Right cardiac atrium (tissue), 5 donors: ENCODE data around the gene SMARCAD1. TPM values are rescaled to one million over a fixed set of nuclear protein-coding genes. Genes with fewer than 3 reads are reported as not detected.
"Not testable (repeated sequence)": the region's sequence is repeated elsewhere in the genome, so short reads cannot be mapped to it uniquely, and the experiment has no call there.

ENCODE experiments used
- ATAC-seq, 2 donors: fragments of 200-7000 bp; cut with Tn5 transposase; one replicate each; pipeline versions ENCODE4 v1.8.0 to v1.9.1; 2020; ENCODE audit warnings: moderate library complexity in 2 of 2, mild to moderate bottlenecking in 1 of 2
- DNase-seq, 3 donors: peaks; one replicate each; pipeline ENCODE4 v3.0.0-alpha.2; 2020
- H3K27ac ChIP-seq: one replicate; pipeline ENCODE4 v1.5.1; 2013; ENCODE audit warnings: mild to moderate bottlenecking, low read length, control low read depth, moderate library complexity
- H3K27me3 ChIP-seq: one replicate; pipeline ENCODE4 v1.6.1; 2013; ENCODE audit not compliant: control insufficient read depth, insufficient read depth
- H3K4me1 ChIP-seq: one replicate; pipeline ENCODE4 v1.6.1; 2013; ENCODE audit warnings: low read length; ENCODE audit not compliant: control insufficient read depth, insufficient read depth
- H3K4me3 ChIP-seq: one replicate; pipeline ENCODE4 v1.5.1; 2013; ENCODE audit warnings: low read length, control low read depth
- H3K9me3 ChIP-seq: one replicate; pipeline ENCODE4 v1.6.1; 2013; ENCODE audit warnings: low read length; ENCODE audit not compliant: control insufficient read depth
- WGBS: extraction: QIAGEN DNeasy Blood & Tissue Kit; methylation state at CpG from one replicate; pipeline ENCODE4 v1.1.7; 2013; 5-methylcytosine and 5-hydroxymethylcytosine counted together
- intact Hi-C, 4 donors: fragments of 100-400 bp; cut with DNase I; formaldehyde crosslinking; loops; one replicate each; pipeline versions ENCODE4 v1.11.0 to v1.14.0; 2022 to 2023
- polyA plus RNA-seq: library from polyadenylated mRNA; stranded (reverse); fragments of 200-250 nt; gene quantifications from one replicate; pipeline ENCODE4 v1.2.3, GENCODE V29; 2013
- total RNA-seq, 4 donors: library from RNA; stranded (reverse); fragmentation: NEBNext Ultra II Directional; extraction: Animal tissue kit (Norgen Biotek cat#: 25700); gene quantifications; one replicate each; pipeline ENCODE4 v1.2.1, GENCODE V29; 2021
- donor health status: healthy with polysubstance abuse.
- donor health status: DM: no; HTN: yes; CAD: no.
- donor health status: DM: no; HTN: no; CAD: no.
- donor health status: DM: no; HTN: yes; CAD: no; lungs with severe emphysema.
- donor health status: DM: yes; HTN: yes; CAD: no.

The SMARCAD1 gene
- total and polyA plus RNA-seq, 5 donors, result 5.6 to 14.4 (median 13.9) TPM

DNA sequence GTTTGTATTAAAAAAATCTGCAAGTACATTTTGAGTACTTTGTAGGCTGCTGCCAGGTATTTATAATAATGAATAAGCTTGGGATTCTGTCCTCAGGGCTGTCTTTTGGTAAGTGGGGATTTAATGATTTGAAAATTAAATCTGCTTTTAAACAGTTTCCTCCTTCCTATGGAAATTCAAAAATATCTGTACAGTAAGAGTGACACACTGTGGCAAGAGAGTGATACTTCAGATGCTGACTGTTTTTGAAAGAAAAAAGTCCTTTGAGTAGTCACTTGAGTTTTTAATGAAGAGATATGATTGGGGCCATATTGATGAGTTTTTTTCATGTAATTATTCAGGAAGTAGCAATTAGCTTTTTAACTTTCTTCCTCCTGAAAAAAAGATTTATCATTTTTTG is 49.2 kb downstream of the SMARCAD1 start:
- intact Hi-C loops, result no loop called here
- ATAC-seq (no peak), DNase-seq (no peak)
- Histone ChIP-seq H3K27ac (no peak overlapping the region), H3K4me1 (no peaks in the 10 kb centered on the region), H3K27me3 (no peaks in the 10 kb centered on the region), H3K4me3 (no peak overlapping the region), H3K9me3 (no peaks in the 10 kb centered on the region)

DNA sequence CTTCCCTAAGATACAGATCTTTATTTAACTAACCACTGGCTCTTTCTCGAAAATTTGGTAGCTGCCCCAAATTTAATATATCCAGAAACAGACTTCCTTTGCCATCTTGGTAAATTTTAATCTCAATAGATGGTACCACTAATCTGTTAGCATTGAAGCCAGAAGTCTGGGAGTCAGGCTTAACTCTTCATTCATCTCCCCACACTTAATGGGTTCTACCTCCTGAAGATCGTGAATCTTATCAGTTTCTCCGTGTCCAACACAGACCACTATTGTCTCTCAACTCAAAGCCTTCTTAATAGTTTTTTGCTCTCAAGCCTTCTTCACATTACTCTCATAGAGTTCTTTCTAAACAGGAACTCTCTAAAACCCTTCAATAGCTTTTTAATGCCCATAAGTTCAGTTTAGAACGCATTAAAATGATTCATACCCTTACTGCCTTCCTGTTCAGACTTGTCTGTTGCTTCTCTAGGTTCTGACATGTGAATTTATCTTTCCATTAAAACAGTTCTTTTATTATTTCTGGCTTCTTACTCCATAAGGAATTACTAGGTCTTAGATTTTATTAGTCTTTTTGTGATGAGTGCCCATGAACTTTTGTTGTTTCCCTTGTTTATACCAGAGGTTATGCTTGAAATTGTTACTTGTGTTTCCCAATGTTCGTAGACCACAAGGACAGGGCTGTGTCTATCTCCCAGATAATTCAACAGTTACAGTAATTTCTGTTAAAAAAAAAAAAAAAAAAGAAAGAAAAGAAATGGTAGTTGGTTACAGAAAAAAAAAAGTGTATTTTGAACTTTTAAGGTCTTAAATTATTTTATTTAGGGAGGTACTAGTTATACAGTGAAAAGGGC is 54.7 kb downstream of the SMARCAD1 start:
- H3K9me3 ChIP-seq, result no peaks in the 10 kb centered on the region
- H3K27me3 ChIP-seq, result no peaks in the 10 kb centered on the region
- WGBS, result 87% methylated on average over 5 of the region's 5 CpGs
- intact Hi-C loops, result no loop called here
- H3K4me3 ChIP-seq, result no peak overlapping the region
- ATAC-seq (no peak), DNase-seq (no peak)
- no peaks in the 10 kb centered on the region for H3K4me1 ChIP-seq
- H3K27ac ChIP-seq, result no peak overlapping the region

DNA sequence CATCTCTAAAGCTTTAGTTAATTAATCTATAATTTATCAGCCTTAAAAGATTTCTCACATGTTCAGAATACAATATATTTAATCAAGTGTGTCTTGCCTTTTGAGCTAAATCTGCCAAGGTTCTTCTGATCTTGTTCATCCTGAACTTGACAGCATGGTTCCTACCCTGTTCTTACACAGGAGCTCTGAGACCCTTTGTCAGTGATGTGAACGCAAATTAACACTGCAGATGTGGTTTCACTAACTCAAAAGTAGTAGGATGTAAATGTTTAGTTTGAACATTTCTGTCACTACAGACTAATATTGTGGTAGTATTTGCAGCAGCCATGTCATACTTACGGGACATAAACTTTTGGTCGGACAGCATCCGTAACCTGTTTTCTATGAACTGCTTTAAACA is 59.4 kb downstream of the SMARCAD1 start:
- Histone ChIP-seq H3K27me3 (no peaks in the 10 kb centered on the region), H3K27ac (no peak overlapping the region), H3K4me3 (no peak overlapping the region), H3K9me3 (no peaks in the 10 kb centered on the region), H3K4me1 (no peaks in the 10 kb centered on the region)
- DNase-seq, result no peak
- ATAC-seq, result no peak
- intact Hi-C loops, result no loop called here
- 97% methylated on average over 4 of the region's 4 CpGs for WGBS

GRCh38 chr4:94271248-94271647 is 63.6 kb downstream of the SMARCAD1 start:
- Histone ChIP-seq H3K27me3 (no peaks in the 10 kb centered on the region), H3K4me3 (no peak overlapping the region), H3K27ac (no peak overlapping the region), H3K4me1 (no peaks in the 10 kb centered on the region), H3K9me3 (no peaks in the 10 kb centered on the region)
- no peak for DNase-seq
- ATAC-seq, result no peak
- 45% methylated on average over 2 of the region's 2 CpGs for WGBS
- intact Hi-C loops, result no loop called here

DNA sequence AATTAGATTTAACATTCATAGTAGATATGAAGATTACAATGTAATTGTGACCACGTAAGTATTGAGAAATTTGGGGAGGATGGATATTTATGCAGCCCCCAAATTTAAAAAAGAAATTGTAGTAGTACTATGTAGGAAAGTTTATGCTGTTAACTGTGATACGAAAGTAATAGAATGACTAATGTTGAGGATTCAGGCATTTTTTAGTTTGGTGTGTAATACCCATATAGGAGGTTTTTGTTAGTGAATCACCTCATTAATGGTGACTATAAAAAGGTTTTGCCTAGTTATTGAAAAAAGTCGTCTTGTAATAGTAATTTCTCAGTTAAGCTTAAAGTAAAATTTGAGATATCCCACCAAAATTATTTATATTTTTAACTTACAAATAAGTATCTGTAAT is 67.2 kb downstream of the SMARCAD1 start:
- ATAC-seq (no peak), DNase-seq (no peak)
- Histone ChIP-seq H3K27ac (no peak overlapping the region), H3K4me3 (no peak overlapping the region), H3K9me3 (no peaks in the 10 kb centered on the region), H3K4me1 (no peaks in the 10 kb centered on the region), H3K27me3 (no peaks in the 10 kb centered on the region)
- intact Hi-C loops, result no loop called here
- WGBS, result 94% methylated on average over 3 of the region's 3 CpGs

GRCh38 chr4:94276204-94276603 is 68.5 kb downstream of the SMARCAD1 start:
- no peak for ATAC-seq
- no peak overlapping the region for H3K4me3 ChIP-seq
- H3K4me1 ChIP-seq, result no peaks in the 10 kb centered on the region
- no peak for DNase-seq
- H3K9me3 ChIP-seq, result no peaks in the 10 kb centered on the region
- H3K27ac ChIP-seq, result no peak overlapping the region
- intact Hi-C loops, result no loop called here
- 94% methylated on average over 7 of the region's 7 CpGs for WGBS
- H3K27me3 ChIP-seq, result no peaks in the 10 kb centered on the region

- DNase-seq, result no peak
- Histone ChIP-seq H3K9me3 (no peaks in the 10 kb centered on the region), H3K27ac (no peak overlapping the region), H3K27me3 (no peaks in the 10 kb centered on the region), H3K4me3 (no peak overlapping the region), H3K4me1 (no peaks in the 10 kb centered on the region)
- intact Hi-C loops, result no loop called here
- 75% methylated on average over 3 of the region's 3 CpGs for WGBS
- no peak for ATAC-seq
These were observed 69.9 kb downstream of the SMARCAD1 start for GRCh38 chr4:94277534-94277933.

- no peak for DNase-seq
- H3K27me3 ChIP-seq, result no peaks in the 10 kb centered on the region
- no peaks in the 10 kb centered on the region for H3K9me3 ChIP-seq
- intact Hi-C loops, result no loop called here
- WGBS, result 96% methylated on average over 2 of the region's 2 CpGs
- H3K4me1 ChIP-seq, result no peaks in the 10 kb centered on the region
- no peak for ATAC-seq
- no peak overlapping the region for H3K27ac ChIP-seq
- no peak overlapping the region for H3K4me3 ChIP-seq
These were observed 71.1 kb downstream of the SMARCAD1 start for GRCh38 chr4:94278781-94279180.

GRCh38 chr4:94284889-94285288 is 77.2 kb downstream of the SMARCAD1 start:
- no peak overlapping the region for H3K27ac ChIP-seq
- ATAC-seq (no peak), DNase-seq (no peak)
- no peaks in the 10 kb centered on the region for H3K9me3 ChIP-seq
- no peaks in the 10 kb centered on the region for H3K27me3 ChIP-seq
- H3K4me1 ChIP-seq, result no peaks in the 10 kb centered on the region
- H3K4me3 ChIP-seq, result no peak overlapping the region
- intact Hi-C loops, result no loop called here
- 87% methylated on average over 1 of the region's 1 CpG for WGBS

GRCh38 chr4:94285666-94286065 is 78.0 kb downstream of the SMARCAD1 start:
- no peak overlapping the region for H3K27ac ChIP-seq
- no peaks in the 10 kb centered on the region for H3K9me3 ChIP-seq
- WGBS, result 98% methylated on average over 4 of the region's 4 CpGs
- no peak overlapping the region for H3K4me3 ChIP-seq
- intact Hi-C loops, result no loop called here
- no peaks in the 10 kb centered on the region for H3K27me3 ChIP-seq
- no peaks in the 10 kb centered on the region for H3K4me1 ChIP-seq
- DNase-seq, result no peak
- ATAC-seq, result no peak

- H3K4me1 ChIP-seq, result no peaks in the 10 kb centered on the region
- no peak overlapping the region for H3K4me3 ChIP-seq
- intact Hi-C loops, result no loop called here
- 84% methylated on average over 2 of the region's 2 CpGs for WGBS
- DNase-seq (no peak), ATAC-seq (no peak)
- no peaks in the 10 kb centered on the region for H3K9me3 ChIP-seq
- no peak overlapping the region for H3K27ac ChIP-seq
- H3K27me3 ChIP-seq, result no peaks in the 10 kb centered on the region
These were observed 82.6 kb downstream of the SMARCAD1 start for GRCh38 chr4:94290245-94290644.

DNA sequence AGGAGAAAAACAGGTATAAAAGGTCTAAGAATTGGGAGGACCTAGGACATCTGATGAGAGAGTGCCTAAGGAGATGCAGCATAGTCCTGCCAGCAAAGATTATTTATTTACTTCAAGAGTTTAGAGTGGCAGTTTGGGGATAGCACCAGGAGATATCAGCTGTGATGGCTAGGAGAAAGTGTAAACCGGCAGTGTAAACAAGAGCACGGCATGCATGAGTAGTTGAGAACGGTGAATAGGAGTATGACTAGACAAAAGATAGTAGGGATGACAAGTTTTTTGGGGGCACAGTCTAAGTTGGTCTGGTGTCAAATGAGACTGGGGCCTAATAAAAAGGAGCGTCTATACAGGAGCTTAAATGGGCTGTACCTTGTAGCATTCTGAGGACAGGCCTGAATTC is 86.3 kb downstream of the SMARCAD1 start:
- 87% methylated on average over 4 of the region's 4 CpGs for WGBS
- DNase-seq, intact Hi-C loops, H3K4me3 ChIP-seq, H3K9me3 ChIP-seq, ATAC-seq, H3K27ac ChIP-seq, H3K4me1 ChIP-seq, H3K27me3 ChIP-seq: not testable (repeated sequence)
